ENCODE data around the gene SCAF1. TPM values are rescaled to one million over a fixed set of nuclear protein-coding genes. Genes with fewer than 3 reads are reported as not detected.
A peak's percentile ranks its signal among the peaks of the same experiment; 100 is the strongest.

Gene SCAF1
- total RNA-seq, 1 donor from 2014 or later: 84.4 TPM

- H3K4me3 Mint-ChIP-seq (ENCODE audit: unreplicated experiment): no peak overlapping the region
- no peaks in the 10 kb centered on the region for H3K36me3 Mint-ChIP-seq (ENCODE audit: unreplicated experiment)
- peaks cover 1% of the 10 kb centered on the region for H3K9me3 Mint-ChIP-seq (ENCODE audit: unreplicated experiment)
- peaks cover 4% of the 10 kb centered on the region for H3K27me3 Mint-ChIP-seq (ENCODE audit: unreplicated experiment)
- H3K27ac Mint-ChIP-seq (ENCODE audit: unreplicated experiment): no peak overlapping the region
- no peaks in the 10 kb centered on the region for H3K4me1 Mint-ChIP-seq (ENCODE audit: low read depth, unreplicated experiment)
- DNase-seq: no peak
- TF ChIP-seq, protein P1, sequence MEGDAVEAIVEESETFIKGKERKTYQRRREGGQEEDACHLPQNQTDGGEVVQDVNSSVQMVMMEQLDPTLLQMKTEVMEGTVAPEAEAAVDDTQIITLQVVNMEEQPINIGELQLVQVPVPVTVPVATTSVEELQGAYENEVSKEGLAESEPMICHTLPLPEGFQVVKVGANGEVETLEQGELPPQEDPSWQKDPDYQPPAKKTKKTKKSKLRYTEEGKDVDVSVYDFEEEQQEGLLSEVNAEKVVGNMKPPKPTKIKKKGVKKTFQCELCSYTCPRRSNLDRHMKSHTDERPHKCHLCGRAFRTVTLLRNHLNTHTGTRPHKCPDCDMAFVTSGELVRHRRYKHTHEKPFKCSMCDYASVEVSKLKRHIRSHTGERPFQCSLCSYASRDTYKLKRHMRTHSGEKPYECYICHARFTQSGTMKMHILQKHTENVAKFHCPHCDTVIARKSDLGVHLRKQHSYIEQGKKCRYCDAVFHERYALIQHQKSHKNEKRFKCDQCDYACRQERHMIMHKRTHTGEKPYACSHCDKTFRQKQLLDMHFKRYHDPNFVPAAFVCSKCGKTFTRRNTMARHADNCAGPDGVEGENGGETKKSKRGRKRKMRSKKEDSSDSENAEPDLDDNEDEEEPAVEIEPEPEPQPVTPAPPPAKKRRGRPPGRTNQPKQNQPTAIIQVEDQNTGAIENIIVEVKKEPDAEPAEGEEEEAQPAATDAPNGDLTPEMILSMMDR (IDR thresholded peaks at IDR 0.05; ENCODE audit: partially characterized antibody, unreplicated experiment): no peak
These were observed 63.1 kb downstream of the SCAF1 start for GRCh38 chr19:49704888-49705642.

- no peak overlapping the region for H3K4me3 Mint-ChIP-seq (ENCODE audit: unreplicated experiment)
- H3K36me3 Mint-ChIP-seq (ENCODE audit: unreplicated experiment): no peaks in the 10 kb centered on the region
- H3K27me3 Mint-ChIP-seq (ENCODE audit: unreplicated experiment): peaks cover 4% of the 10 kb centered on the region
- H3K9me3 Mint-ChIP-seq (ENCODE audit: unreplicated experiment): peaks cover 1% of the 10 kb centered on the region
- no peak overlapping the region for H3K27ac Mint-ChIP-seq (ENCODE audit: unreplicated experiment)
- no peaks in the 10 kb centered on the region for H3K4me1 Mint-ChIP-seq (ENCODE audit: low read depth, unreplicated experiment)
- no peak for DNase-seq
- TF ChIP-seq, protein P1 (IDR thresholded peaks at IDR 0.05; ENCODE audit: partially characterized antibody, unreplicated experiment): no peak
These were observed 63.9 kb downstream of the SCAF1 start for GRCh38 chr19:49705919-49706318.

Small RNA genes within 50 kb of the gene (microRNA-seq; reads per million reads assigned to microRNA genes)
- gene MIR5088 (ENCODE audit: unreplicated experiment): 3.2 reads per million, percentile 23 among the genes with 10 or more reads in this experiment

Other genes starting within 250 kb of the SCAF1 start
- 2.5 TPM for gene PTH2, start 218.8 kb upstream of the SCAF1 start, total RNA-seq (ENCODE audit: unreplicated experiment)
- 0.88 TPM for gene GFY, start 216.8 kb upstream of the SCAF1 start, total RNA-seq (ENCODE audit: unreplicated experiment)
- 188 TPM for gene SLC17A7, start 200.7 kb upstream of the SCAF1 start, total RNA-seq (ENCODE audit: unreplicated experiment)
- 104 TPM for gene PIH1D1, start 190.4 kb upstream of the SCAF1 start, total RNA-seq (ENCODE audit: unreplicated experiment)
- gene ALDH16A1, start 189.0 kb upstream of the SCAF1 start, total RNA-seq (ENCODE audit: unreplicated experiment): 28.6 TPM
- gene FLT3LG, start 168.0 kb upstream of the SCAF1 start, total RNA-seq (ENCODE audit: unreplicated experiment): 13.1 TPM
- gene RPL13A, start 154.6 kb upstream of the SCAF1 start, total RNA-seq (ENCODE audit: unreplicated experiment): 1,648 TPM
- 1,862 TPM for gene RPS11, start 145.8 kb upstream of the SCAF1 start, total RNA-seq (ENCODE audit: unreplicated experiment)
- gene FCGRT, start 129.5 kb upstream of the SCAF1 start, total RNA-seq (ENCODE audit: unreplicated experiment): 8.9 TPM
- 2.5 TPM for gene RCN3, start 114.2 kb upstream of the SCAF1 start, total RNA-seq (ENCODE audit: unreplicated experiment)
- 94.4 TPM for gene NOSIP, start 61.7 kb upstream of the SCAF1 start, total RNA-seq (ENCODE audit: unreplicated experiment)
- gene PRRG2, start 60.9 kb upstream of the SCAF1 start, total RNA-seq (ENCODE audit: unreplicated experiment): 0.29 TPM
- 39.2 TPM for gene PRR12, start 51.0 kb upstream of the SCAF1 start, total RNA-seq (ENCODE audit: unreplicated experiment)
- 4.7 TPM for gene RRAS, start 2.1 kb upstream of the SCAF1 start, total RNA-seq (ENCODE audit: unreplicated experiment)
- 40.1 TPM for gene IRF3, start 23.6 kb downstream of the SCAF1 start, total RNA-seq (ENCODE audit: unreplicated experiment)
- gene BCL2L12, start 23.7 kb downstream of the SCAF1 start, total RNA-seq (ENCODE audit: unreplicated experiment): 7.5 TPM
- 177 TPM for gene PRMT1, start 35.1 kb downstream of the SCAF1 start, total RNA-seq (ENCODE audit: unreplicated experiment)
- gene ADM5, start 47.4 kb downstream of the SCAF1 start, total RNA-seq (ENCODE audit: unreplicated experiment): 3.2 TPM
- 133 TPM for gene CPT1C, start 48.9 kb downstream of the SCAF1 start, total RNA-seq (ENCODE audit: unreplicated experiment)
- gene TSKS, start 121.1 kb downstream of the SCAF1 start, total RNA-seq (ENCODE audit: unreplicated experiment): not detected
- gene AP2A1, start 124.8 kb downstream of the SCAF1 start, total RNA-seq (ENCODE audit: unreplicated experiment): 175 TPM
- gene FUZ, start 171.1 kb downstream of the SCAF1 start, total RNA-seq (ENCODE audit: unreplicated experiment): 13.6 TPM
- gene MED25, start 176.1 kb downstream of the SCAF1 start, total RNA-seq (ENCODE audit: unreplicated experiment): 51.0 TPM
- 342 TPM for gene PTOV1, start 208.9 kb downstream of the SCAF1 start, total RNA-seq (ENCODE audit: unreplicated experiment)
- 81.3 TPM for gene PNKP, start 225.4 kb downstream of the SCAF1 start, total RNA-seq (ENCODE audit: unreplicated experiment)
- gene AKT1S1, start 235.1 kb downstream of the SCAF1 start, total RNA-seq (ENCODE audit: unreplicated experiment): 23.7 TPM
- 56.8 TPM for gene TBC1D17, start 235.5 kb downstream of the SCAF1 start, total RNA-seq (ENCODE audit: unreplicated experiment)